ENCODE data around the gene IARS2.

GRCh38 chr1:220094016-220094911, at the start of gene IARS2:
- TF ChIP-seq, protein P1, sequence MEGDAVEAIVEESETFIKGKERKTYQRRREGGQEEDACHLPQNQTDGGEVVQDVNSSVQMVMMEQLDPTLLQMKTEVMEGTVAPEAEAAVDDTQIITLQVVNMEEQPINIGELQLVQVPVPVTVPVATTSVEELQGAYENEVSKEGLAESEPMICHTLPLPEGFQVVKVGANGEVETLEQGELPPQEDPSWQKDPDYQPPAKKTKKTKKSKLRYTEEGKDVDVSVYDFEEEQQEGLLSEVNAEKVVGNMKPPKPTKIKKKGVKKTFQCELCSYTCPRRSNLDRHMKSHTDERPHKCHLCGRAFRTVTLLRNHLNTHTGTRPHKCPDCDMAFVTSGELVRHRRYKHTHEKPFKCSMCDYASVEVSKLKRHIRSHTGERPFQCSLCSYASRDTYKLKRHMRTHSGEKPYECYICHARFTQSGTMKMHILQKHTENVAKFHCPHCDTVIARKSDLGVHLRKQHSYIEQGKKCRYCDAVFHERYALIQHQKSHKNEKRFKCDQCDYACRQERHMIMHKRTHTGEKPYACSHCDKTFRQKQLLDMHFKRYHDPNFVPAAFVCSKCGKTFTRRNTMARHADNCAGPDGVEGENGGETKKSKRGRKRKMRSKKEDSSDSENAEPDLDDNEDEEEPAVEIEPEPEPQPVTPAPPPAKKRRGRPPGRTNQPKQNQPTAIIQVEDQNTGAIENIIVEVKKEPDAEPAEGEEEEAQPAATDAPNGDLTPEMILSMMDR (IDR thresholded peaks at IDR 0.05; ENCODE audit: extremely low read depth in 1 of 2, insufficient read depth in 1 of 2, low read depth in 1 of 2, low read length in 2 of 2) = no peak
- TF ChIP-seq POLR2A (IDR thresholded peaks at IDR 0.05; ENCODE audit: low read depth, low read length) (peak; percentile 77), POLR2AphosphoS5 (IDR thresholded peaks at IDR 0.05; ENCODE audit: insufficient read depth, low read depth, low read length) (peak; percentile 75), EZH2 (IDR thresholded peaks at IDR 0.05; ENCODE audit: borderline replicate concordance, low read depth, low read length, severe bottlenecking) (no peak), MAX (IDR thresholded peaks at IDR 0.05; ENCODE audit: insufficient read depth, insufficient read length) (no peak), FOS (IDR thresholded peaks at IDR 0.05; ENCODE audit: borderline replicate concordance, insufficient read depth, low read length) (no peak), JUN (IDR thresholded peaks at IDR 0.05; ENCODE audit: borderline replicate concordance, insufficient read depth, insufficient read length, low read depth) (no peak)

Measured in endothelial cell of umbilical vein (primary cell).